Measurements from ENCODE around the gene NUBPL.

NUBPL gene

GRCh38 chr14:31726337-31726736 is 165.1 kb downstream of the NUBPL start:
- H3K9me2 ChIP-seq (replicated peaks; ENCODE audit: insufficient read depth, low read length), result no peaks in the 10 kb centered on the region
- H3K4me1 ChIP-seq (ENCODE audit: low read length), result no peaks in the 10 kb centered on the region
- H3F3A ChIP-seq (ENCODE audit: insufficient read depth, low read length), result no peaks in the 10 kb centered on the region
- H3K4me2 ChIP-seq (ENCODE audit: low read depth, low read length), result no peak overlapping the region
- H2AFZ ChIP-seq (ENCODE audit: low read length), result no peak overlapping the region
- no peaks in the 10 kb centered on the region for H3K79me2 ChIP-seq (ENCODE audit: low read length)
- no peak overlapping the region for H3K9ac ChIP-seq (ENCODE audit: low read length)
- H3K27me3 ChIP-seq (replicated peaks; ENCODE audit: insufficient read depth, low read length), result no peaks in the 10 kb centered on the region
- no peak for DNase-seq
- no peak overlapping the region for H3K27ac ChIP-seq (ENCODE audit: low read length)
- no peak overlapping the region for H3K4me3 ChIP-seq (ENCODE audit: low read length)
- no peaks in the 10 kb centered on the region for H3K9me3 ChIP-seq (replicated peaks; ENCODE audit: insufficient read depth, low read length)
- TF ChIP-seq EZH2phosphoT487 (IDR thresholded peaks at IDR 0.05; ENCODE audit: low read length), result no peak
- no peak for TF ChIP-seq EZH2 (optimal IDR thresholded peaks at IDR 0.05; ENCODE audit: low read depth, low read length)
- TF ChIP-seq CTCF (IDR thresholded peaks at IDR 0.05; ENCODE audit: low read length), result no peak
- H3K36me3 ChIP-seq (replicated peaks; ENCODE audit: insufficient read depth, low read length), result no peaks in the 10 kb centered on the region
- H4K20me1 ChIP-seq (ENCODE audit: insufficient read depth, low read length), result no peaks in the 10 kb centered on the region

- Histone ChIP-seq H3K36me3 (replicated peaks; ENCODE audit: insufficient read depth, low read length) (no peaks in the 10 kb centered on the region), H3K9ac (ENCODE audit: low read length) (no peak overlapping the region), H3K4me3 (ENCODE audit: low read length) (no peak overlapping the region), H3K4me1 (ENCODE audit: low read length) (no peaks in the 10 kb centered on the region), H3K9me3 (replicated peaks; ENCODE audit: insufficient read depth, low read length) (no peaks in the 10 kb centered on the region), H3K9me2 (replicated peaks; ENCODE audit: insufficient read depth, low read length) (no peaks in the 10 kb centered on the region), H3F3A (ENCODE audit: insufficient read depth, low read length) (no peaks in the 10 kb centered on the region), H4K20me1 (ENCODE audit: insufficient read depth, low read length) (no peaks in the 10 kb centered on the region), H3K4me2 (ENCODE audit: low read depth, low read length) (no peak overlapping the region), H3K79me2 (ENCODE audit: low read length) (no peaks in the 10 kb centered on the region), H3K27me3 (replicated peaks; ENCODE audit: insufficient read depth, low read length) (no peaks in the 10 kb centered on the region), H3K27ac (ENCODE audit: low read length) (no peak overlapping the region), H2AFZ (ENCODE audit: low read length) (no peak overlapping the region)
- no peak for TF ChIP-seq EZH2phosphoT487 (IDR thresholded peaks at IDR 0.05; ENCODE audit: low read length)
- no peak for TF ChIP-seq EZH2 (optimal IDR thresholded peaks at IDR 0.05; ENCODE audit: low read depth, low read length)
- TF ChIP-seq CTCF (IDR thresholded peaks at IDR 0.05; ENCODE audit: low read length), result no peak
- no peak for DNase-seq
Observed at GRCh38 chr14:31727797-31728196, 166.6 kb downstream of the NUBPL start.

GRCh38 chr14:31740688-31741087 is 179.5 kb downstream of the NUBPL start:
- Histone ChIP-seq H3K4me3 (ENCODE audit: low read length) (no peak overlapping the region), H3K4me1 (ENCODE audit: low read length) (no peaks in the 10 kb centered on the region), H3K36me3 (replicated peaks; ENCODE audit: insufficient read depth, low read length) (no peaks in the 10 kb centered on the region), H3K9me3 (replicated peaks; ENCODE audit: insufficient read depth, low read length) (no peaks in the 10 kb centered on the region), H3K27ac (ENCODE audit: low read length) (no peak overlapping the region), H4K20me1 (ENCODE audit: insufficient read depth, low read length) (no peaks in the 10 kb centered on the region), H3K9me2 (replicated peaks; ENCODE audit: insufficient read depth, low read length) (no peaks in the 10 kb centered on the region), H2AFZ (ENCODE audit: low read length) (no peak overlapping the region), H3K79me2 (ENCODE audit: low read length) (no peaks in the 10 kb centered on the region), H3K27me3 (replicated peaks; ENCODE audit: insufficient read depth, low read length) (no peaks in the 10 kb centered on the region), H3F3A (ENCODE audit: insufficient read depth, low read length) (no peaks in the 10 kb centered on the region), H3K9ac (ENCODE audit: low read length) (no peak overlapping the region), H3K4me2 (ENCODE audit: low read depth, low read length) (no peak overlapping the region)
- no peak for DNase-seq
- no peak for TF ChIP-seq EZH2 (optimal IDR thresholded peaks at IDR 0.05; ENCODE audit: low read depth, low read length)
- no peak for TF ChIP-seq CTCF (IDR thresholded peaks at IDR 0.05; ENCODE audit: low read length)
- TF ChIP-seq EZH2phosphoT487 (IDR thresholded peaks at IDR 0.05; ENCODE audit: low read length), result no peak

Measured in MM.1S (cell line).